HAP-1 (cell line): ENCODE data around the gene LURAP1L.

Source experiments
- DNase-seq, 2 experiments: peaks; one replicate each; pipeline ENCODE4 v3.0.0-alpha.2; 2016 to 2020; ENCODE audit warnings: low spot score in 2 of 2
- H3K27me3 ChIP-seq: fragments of 250-450 bp; sonication (Bioruptor Pico); 2 replicates; pipeline ENCODE4 v1.5.1; 2020; ENCODE audit warnings: low read depth, mild to moderate bottlenecking, moderate library complexity
- H3K36me3 ChIP-seq: fragments of 250-450 bp; sonication (Bioruptor Pico); replicated peaks from 2 replicates; pipeline ENCODE4 v1.5.1; 2020; ENCODE audit warnings: mild to moderate bottlenecking
- H3K4me1 ChIP-seq: fragments of 250-450 bp; sonication (Bioruptor Pico); 2 replicates; pipeline ENCODE4 v1.5.1; 2020; ENCODE audit warnings: mild to moderate bottlenecking
- H3K4me3 ChIP-seq: fragments of 250-450 bp; sonication (Bioruptor Pico); 2 replicates; pipeline ENCODE4 v1.5.1; 2020; ENCODE audit warnings: mild to moderate bottlenecking, moderate library complexity
- H3K9me3 ChIP-seq: fragments of 250-450 bp; sonication (Bioruptor Pico); 2 replicates; pipeline ENCODE4 v1.5.1; 2020; ENCODE audit warnings: mild to moderate bottlenecking, moderate library complexity
- in situ Hi-C: fragments of 300-500 bp; cut with MboI; formaldehyde crosslinking; loops from 3 replicates; pipeline ENCODE4 v1.14.3; 2020; ENCODE audit warnings: low sequenced_read_pairs, inconsistent platforms, mixed read lengths

Gene LURAP1L

GRCh38 chr9:12764150-12764549, 10.7 kb upstream of the LURAP1L start:
- Histone ChIP-seq H3K4me1 (peaks cover 6% of the 10 kb centered on the region; the same call in 1 of the 2 replicates), H3K9me3 (no peaks in the 10 kb centered on the region), H3K4me3 (no peak overlapping the region), H3K27me3 (no peaks in the 10 kb centered on the region), H3K36me3 (no peaks in the 10 kb centered on the region)
- in situ Hi-C loops, result no loop called here
- no peak for DNase-seq

GRCh38 chr9:12765088-12765798, 9.6 kb upstream of the LURAP1L start:
- H3K27me3 ChIP-seq, result no peaks in the 10 kb centered on the region
- no peak overlapping the region for H3K4me3 ChIP-seq
- peaks cover 6% of the 10 kb centered on the region; the same call in 1 of the 2 replicates for H3K4me1 ChIP-seq
- no peaks in the 10 kb centered on the region for H3K36me3 ChIP-seq
- H3K9me3 ChIP-seq, result no peaks in the 10 kb centered on the region
- in situ Hi-C loops, result no loop called here
- DNase-seq, result no peak

GRCh38 chr9:12766357-12766756, 8.5 kb upstream of the LURAP1L start:
- DNase-seq, result no peak
- Histone ChIP-seq H3K4me1 (peaks cover 6% of the 10 kb centered on the region; the same call in 1 of the 2 replicates), H3K27me3 (peaks cover 4% of the 10 kb centered on the region; the same call in 1 of the 2 replicates), H3K4me3 (no peak overlapping the region), H3K36me3 (no peaks in the 10 kb centered on the region), H3K9me3 (no peaks in the 10 kb centered on the region)
- in situ Hi-C loops, result no loop called here

- no peaks in the 10 kb centered on the region for H3K36me3 ChIP-seq
- DNase-seq, result no peak
- H3K4me1 ChIP-seq, result no peaks in the 10 kb centered on the region; the same call in 1 of the 2 replicates
- H3K9me3 ChIP-seq, result no peaks in the 10 kb centered on the region; the same call in 1 of the 2 replicates
- H3K27me3 ChIP-seq, result peaks cover 16% of the 10 kb centered on the region
- no peak overlapping the region for H3K4me3 ChIP-seq
- in situ Hi-C loops, result no loop called here
Observed at GRCh38 chr9:12770261-12770660, 4.6 kb upstream of the LURAP1L start.

GRCh38 chr9:12771891-12772290, 2.9 kb upstream of the LURAP1L start:
- H3K27me3 ChIP-seq, result peaks cover 16% of the 10 kb centered on the region
- in situ Hi-C loops, result no loop called here

GRCh38 chr9:12773562-12773961, 1.3 kb upstream of the LURAP1L start:
- peaks cover 16% of the 10 kb centered on the region for H3K27me3 ChIP-seq
- no peak overlapping the region for H3K4me3 ChIP-seq
- H3K4me1 ChIP-seq, result no peaks in the 10 kb centered on the region; the same call in 1 of the 2 replicates
- DNase-seq, result no peak
- H3K9me3 ChIP-seq, result no peaks in the 10 kb centered on the region; the same call in 1 of the 2 replicates
- no peaks in the 10 kb centered on the region for H3K36me3 ChIP-seq
- in situ Hi-C loops, result no loop called here

More at GRCh38 chr9:12771891-12772290, 2.9 kb upstream of the LURAP1L start:
- Histone ChIP-seq H3K9me3 (no peaks in the 10 kb centered on the region; the same call in 1 of the 2 replicates), H3K4me1 (no peaks in the 10 kb centered on the region; the same call in 1 of the 2 replicates), H3K36me3 (no peaks in the 10 kb centered on the region), H3K4me3 (no peak overlapping the region)
- DNase-seq, result no peak

- H3K27me3 ChIP-seq, result peaks cover 16% of the 10 kb centered on the region
- no peaks in the 10 kb centered on the region; the same call in 1 of the 2 replicates for H3K4me1 ChIP-seq
- in situ Hi-C loops, result no loop called here
- no peaks in the 10 kb centered on the region for H3K36me3 ChIP-seq
- H3K9me3 ChIP-seq, result no peaks in the 10 kb centered on the region; the same call in 1 of the 2 replicates
- peak; percentile 83 to 86 for DNase-seq
- peak overlapping the region; percentile 43 for H3K4me3 ChIP-seq
Observed at GRCh38 chr9:12775679-12776512, 1.1 kb downstream of the LURAP1L start.

GRCh38 chr9:12776513-12777055, 1.8 kb downstream of the LURAP1L start:
- peaks cover 4% of the 10 kb centered on the region for H3K4me1 ChIP-seq
- peak overlapping the region; percentile 43 for H3K4me3 ChIP-seq
- in situ Hi-C loops, result no loop called here
- H3K9me3 ChIP-seq, result no peaks in the 10 kb centered on the region; the same call in 1 of the 2 replicates
- no peak for DNase-seq
- H3K27me3 ChIP-seq, result peaks cover 10% of the 10 kb centered on the region
- H3K36me3 ChIP-seq, result no peaks in the 10 kb centered on the region

GRCh38 chr9:12777121-12778022, 2.6 kb downstream of the LURAP1L start:
- Histone ChIP-seq H3K9me3 (peaks cover 2% of the 10 kb centered on the region; the same call in 1 of the 2 replicates), H3K27me3 (peaks cover 10% of the 10 kb centered on the region), H3K4me3 (no peak overlapping the region), H3K4me1 (peaks cover 9% of the 10 kb centered on the region), H3K36me3 (no peaks in the 10 kb centered on the region)
- in situ Hi-C loops, result no loop called here
- no peak for DNase-seq

GRCh38 chr9:12778389-12778788, 3.6 kb downstream of the LURAP1L start:
- Histone ChIP-seq H3K9me3 (peaks cover 3% of the 10 kb centered on the region; the same call in 1 of the 2 replicates), H3K36me3 (no peaks in the 10 kb centered on the region), H3K4me3 (no peak overlapping the region), H3K4me1 (peaks cover 9% of the 10 kb centered on the region), H3K27me3 (peaks cover 6% of the 10 kb centered on the region)
- in situ Hi-C loops, result no loop called here
- no peak for DNase-seq

GRCh38 chr9:12781226-12781733, 6.5 kb downstream of the LURAP1L start:
- Histone ChIP-seq H3K9me3 (peaks cover 3% of the 10 kb centered on the region; the same call in 1 of the 2 replicates), H3K4me1 (peaks cover 9% of the 10 kb centered on the region), H3K4me3 (no peak overlapping the region), H3K36me3 (no peaks in the 10 kb centered on the region), H3K27me3 (no peaks in the 10 kb centered on the region)
- DNase-seq, result peak in 1 of 2 experiments; percentile 20
- in situ Hi-C loops, result no loop called here

- in situ Hi-C loops, result no loop called here
- peaks cover 3% of the 10 kb centered on the region; the same call in 1 of the 2 replicates for H3K9me3 ChIP-seq
Observed at GRCh38 chr9:12783767-12784460, 9.1 kb downstream of the LURAP1L start.

More at GRCh38 chr9:12783767-12784460, 9.1 kb downstream of the LURAP1L start:
- no peak for DNase-seq
- peaks cover 2% of the 10 kb centered on the region; the same call in 1 of the 2 replicates for H3K27me3 ChIP-seq
- H3K4me3 ChIP-seq, result no peak overlapping the region
- H3K36me3 ChIP-seq, result no peaks in the 10 kb centered on the region
- H3K4me1 ChIP-seq, result peaks cover 9% of the 10 kb centered on the region
